ENCODE measurements around the gene SHANK2.

GRCh38 chr11:71212871-71213559 lies 39.4 kb downstream of the SHANK2 start:
- TF ChIP-seq EZH2phosphoT487 (IDR thresholded peaks at IDR 0.05; ENCODE audit: borderline replicate concordance) (no peak), CTCF (conservative IDR thresholded peaks at IDR 0.05; ENCODE audit: low read length) (no peak)
